GM10266 (cell line): ENCODE measurements around the gene MPND.

Experiments used
- DNase-seq: peaks from one replicate; pipeline ENCODE4 v3.0.0; 2012; ENCODE audit errors: extremely low spot score
- CTCF ChIP-seq: IDR thresholded peaks from 2 replicates; pipeline ENCODE4 v1.5.1; 2012; ENCODE audit warnings: mild to moderate bottlenecking, low read depth; ENCODE audit not compliant: control insufficient read depth, insufficient read depth; ENCODE audit errors: missing control alignments

Gene MPND

GRCh38 chr19:4305659-4306058 is 37.7 kb upstream of the MPND start:
- no peak for TF ChIP-seq CTCF
- no peak for DNase-seq

- DNase-seq, result no peak
- TF ChIP-seq CTCF, result no peak
Measured at GRCh38 chr19:4310247-4311121, 32.9 kb upstream of the MPND start.

- peak; percentile 4 for DNase-seq
- no peak for TF ChIP-seq CTCF
Measured at GRCh38 chr19:4313847-4314490, 29.4 kb upstream of the MPND start.

- DNase-seq, result no peak
- TF ChIP-seq CTCF, result no peak
Measured at GRCh38 chr19:4316956-4317355, 26.4 kb upstream of the MPND start.

GRCh38 chr19:4318460-4318859 is 24.9 kb upstream of the MPND start:
- no peak for TF ChIP-seq CTCF

GRCh38 chr19:4319067-4319718 is 24.2 kb upstream of the MPND start:
- no peak for TF ChIP-seq CTCF
- DNase-seq, result no peak

More at GRCh38 chr19:4318460-4318859, 24.9 kb upstream of the MPND start:
- DNase-seq, result no peak
